Trophoblast cell (in vitro differentiated cells and primary cell): ENCODE results near the gene MPPE1.
"Not testable (repeated sequence)": the region's sequence is repeated elsewhere in the genome, so short reads cannot be mapped to it uniquely, and the experiment has no call there.

Source experiments
- DNase-seq, 2 donors: peaks; one replicate each; pipeline ENCODE4 v3.0.0-alpha.2; 2016
- H2AFZ ChIP-seq: 2 replicates; pipeline ENCODE4 v1.6.1; 2013; ENCODE audit warnings: low read length, moderate library complexity, mild to moderate bottlenecking; ENCODE audit not compliant: insufficient read depth, poor library complexity
- H2AK5ac ChIP-seq: 2 replicates; pipeline ENCODE4 v1.6.1; 2013; ENCODE audit warnings: mild to moderate bottlenecking, low read length
- H2BK120ac ChIP-seq: 2 replicates; pipeline ENCODE4 v1.6.1; 2013; ENCODE audit warnings: low read length, mild to moderate bottlenecking, moderate library complexity; ENCODE audit not compliant: insufficient read depth, poor library complexity
- H2BK12ac ChIP-seq: 2 replicates; pipeline ENCODE4 v1.6.1; 2013; ENCODE audit warnings: mild to moderate bottlenecking, low read length, moderate library complexity
- H2BK5ac ChIP-seq: 2 replicates; pipeline ENCODE4 v1.6.1; 2013; ENCODE audit warnings: low read length, low read depth, moderate library complexity, mild to moderate bottlenecking; ENCODE audit not compliant: poor library complexity
- H3K14ac ChIP-seq: 2 replicates; pipeline ENCODE4 v1.6.1; 2013; ENCODE audit warnings: mild to moderate bottlenecking, low read length
- H3K18ac ChIP-seq: 2 replicates; pipeline ENCODE4 v1.6.1; 2013; ENCODE audit warnings: mild to moderate bottlenecking, low read length
- H3K23ac ChIP-seq: 2 replicates; pipeline ENCODE4 v1.6.1; 2013; ENCODE audit warnings: low read length
- H3K27ac ChIP-seq: 2 replicates; pipeline ENCODE4 v1.5.1; 2013; ENCODE audit warnings: low read depth, mild to moderate bottlenecking, inconsistent platforms, low read length, moderate library complexity
- H3K27me3 ChIP-seq: 2 replicates; pipeline ENCODE4 v1.6.1; 2013; ENCODE audit warnings: inconsistent platforms, mild to moderate bottlenecking, low read length, moderate library complexity; ENCODE audit not compliant: insufficient read depth
- H3K36me3 ChIP-seq, 2 experiments: 1 replicate in 1 of 2; 2 replicates in 1 of 2; pipeline ENCODE4 v1.6.1; 2013; ENCODE audit warnings: low read length in 2 of 2, mild to moderate bottlenecking in 2 of 2, moderate library complexity in 1 of 2; ENCODE audit not compliant: insufficient read depth in 2 of 2, control insufficient read depth in 1 of 2
- H3K4ac ChIP-seq: 2 replicates; pipeline ENCODE4 v1.6.1; 2013; ENCODE audit warnings: low read depth, mild to moderate bottlenecking, low read length, moderate library complexity
- H3K4me1 ChIP-seq, 2 experiments: 1 replicate in 1 of 2; 2 replicates in 1 of 2; pipeline ENCODE4 v1.6.1; 2013; ENCODE audit warnings: low read length in 2 of 2, mild to moderate bottlenecking in 2 of 2, moderate library complexity in 1 of 2; ENCODE audit not compliant: insufficient read depth in 2 of 2, control insufficient read depth in 1 of 2
- H3K4me2 ChIP-seq: 2 replicates; pipeline ENCODE4 v1.6.1; 2013; ENCODE audit warnings: inconsistent platforms, mild to moderate bottlenecking, low read length, moderate library complexity
- H3K4me3 ChIP-seq: 2 replicates; pipeline ENCODE4 v1.5.1; 2013; ENCODE audit warnings: mild to moderate bottlenecking, low read depth, low read length, inconsistent platforms
- H3K79me1 ChIP-seq: one replicate; pipeline ENCODE4 v1.6.1; 2013; ENCODE audit warnings: low read length
- H3K79me2 ChIP-seq: 2 replicates; pipeline ENCODE4 v1.6.1; 2013; ENCODE audit warnings: low read length, mild to moderate bottlenecking; ENCODE audit not compliant: control insufficient read depth, insufficient read depth, poor library complexity
- H3K9ac ChIP-seq: 2 replicates; pipeline ENCODE4 v1.6.1; 2013; ENCODE audit warnings: mild to moderate bottlenecking, low read length
- H3K9me3 ChIP-seq: 2 replicates; pipeline ENCODE4 v1.6.1; 2013; ENCODE audit warnings: low read depth, mild to moderate bottlenecking, control low read depth, inconsistent platforms, low read length; ENCODE audit not compliant: insufficient read depth
- H4K12ac ChIP-seq: 2 replicates; pipeline ENCODE4 v1.6.1; 2013; ENCODE audit warnings: low read depth, mild to moderate bottlenecking, low read length, moderate library complexity
- H4K8ac ChIP-seq: 2 replicates; pipeline ENCODE4 v1.6.1; 2013; ENCODE audit warnings: low read depth, mild to moderate bottlenecking, low read length, moderate library complexity
- H4K91ac ChIP-seq: one replicate; pipeline ENCODE4 v1.6.1; 2013; ENCODE audit warnings: low read depth, mild to moderate bottlenecking, low read length, moderate library complexity
- WGBS: extraction: QIAGEN DNeasy Blood & Tissue Kit; methylation state at CpG from one replicate; pipeline ENCODE4 v1.1.7; 2013; ENCODE audit warnings: missing lambda C conversion rate; ENCODE audit not compliant: insufficient read length, insufficient coverage; ENCODE audit errors: extremely low coverage; 5-methylcytosine and 5-hydroxymethylcytosine counted together

The MPPE1 gene

GRCh38 chr18:11892438-11892837, 15.7 kb downstream of the MPPE1 start:
- H3K27ac ChIP-seq, H3K23ac ChIP-seq, H2AFZ ChIP-seq, H2BK120ac ChIP-seq, H4K91ac ChIP-seq, H3K14ac ChIP-seq, H2BK12ac ChIP-seq, H3K79me2 ChIP-seq, H3K4ac ChIP-seq, H2AK5ac ChIP-seq, H3K9me3 ChIP-seq, H3K4me1 ChIP-seq, H2BK5ac ChIP-seq, H4K8ac ChIP-seq, DNase-seq, H3K36me3 ChIP-seq, H4K12ac ChIP-seq, H3K18ac ChIP-seq, H3K4me3 ChIP-seq, H3K9ac ChIP-seq, H3K4me2 ChIP-seq, H3K27me3 ChIP-seq, H3K79me1 ChIP-seq: not testable (repeated sequence)
- WGBS, result no CpG with 5 or more reads among the region's 7 CpGs

GRCh38 chr18:11891737-11892136, 16.4 kb downstream of the MPPE1 start:
- no CpG with 5 or more reads among the region's 9 CpGs for WGBS
- no peak overlapping the region for H3K27ac ChIP-seq
- H3K9ac ChIP-seq, result no peak overlapping the region

GRCh38 chr18:11889284-11889683, 18.8 kb downstream of the MPPE1 start:
- Histone ChIP-seq H3K4me3 (no peak overlapping the region), H2BK120ac (no peak overlapping the region), H3K4me2 (no peak overlapping the region), H3K79me2 (no peaks in the 10 kb centered on the region), H2BK5ac (no peak overlapping the region), H3K4ac (no peak overlapping the region), H3K23ac (no peak overlapping the region), H2AFZ (no peak overlapping the region), H4K91ac (no peak overlapping the region), H4K8ac (no peak overlapping the region), H3K79me1 (no peaks in the 10 kb centered on the region), H3K27ac (no peak overlapping the region), H4K12ac (no peak overlapping the region), H3K36me3 (peaks cover 9 to 12% of the 10 kb centered on the region in 2 experiments), H3K4me1 (peaks cover 3 to 6% of the 10 kb centered on the region in 2 experiments), H3K9ac (no peak overlapping the region), H3K27me3 (no peaks in the 10 kb centered on the region), H3K9me3 (peaks cover 2% of the 10 kb centered on the region), H2AK5ac (no peak overlapping the region), H2BK12ac (no peak overlapping the region), H3K14ac (no peak overlapping the region), H3K18ac (no peak overlapping the region)
- WGBS, result no CpG with 5 or more reads among the region's 5 CpGs
- peak; percentile 92 to 97 for DNase-seq

More at GRCh38 chr18:11891737-11892136, 16.4 kb downstream of the MPPE1 start:
- Histone ChIP-seq H3K36me3 (peaks cover 7 to 8% of the 10 kb centered on the region in 2 experiments), H3K4ac (no peak overlapping the region), H2AFZ (no peak overlapping the region), H4K12ac (no peak overlapping the region), H2BK12ac (no peak overlapping the region), H3K4me1 (peaks cover 3 to 6% of the 10 kb centered on the region in 2 experiments), H3K79me2 (no peaks in the 10 kb centered on the region), H3K79me1 (no peaks in the 10 kb centered on the region), H2BK5ac (no peak overlapping the region), H3K9me3 (no peaks in the 10 kb centered on the region), H2AK5ac (no peak overlapping the region), H3K27me3 (no peaks in the 10 kb centered on the region), H2BK120ac (no peak overlapping the region), H3K14ac (no peak overlapping the region), H3K4me3 (no peak overlapping the region), H3K4me2 (no peak overlapping the region), H3K23ac (no peak overlapping the region), H4K8ac (no peak overlapping the region), H4K91ac (no peak overlapping the region), H3K18ac (no peak overlapping the region)
- peak; percentile 48 to 86 for DNase-seq

GRCh38 chr18:11888726-11889125, 19.4 kb downstream of the MPPE1 start:
- Histone ChIP-seq H2BK120ac (no peak overlapping the region), H3K4ac (no peak overlapping the region), H3K27me3 (no peaks in the 10 kb centered on the region), H2AFZ (no peak overlapping the region), H3K9me3 (peaks cover 2% of the 10 kb centered on the region), H4K12ac (no peak overlapping the region), H3K23ac (no peak overlapping the region), H3K79me2 (no peaks in the 10 kb centered on the region), H3K14ac (no peak overlapping the region), H2BK12ac (no peak overlapping the region), H3K4me3 (no peak overlapping the region), H3K27ac (no peak overlapping the region), H3K4me1 (peaks cover 3 to 6% of the 10 kb centered on the region in 2 experiments), H4K8ac (no peak overlapping the region), H3K4me2 (no peak overlapping the region), H3K9ac (no peak overlapping the region), H4K91ac (no peak overlapping the region), H2BK5ac (no peak overlapping the region), H3K18ac (no peak overlapping the region), H3K79me1 (no peaks in the 10 kb centered on the region), H3K36me3 (peaks cover 9 to 13% of the 10 kb centered on the region in 2 experiments), H2AK5ac (no peak overlapping the region)
- WGBS, result no CpG with 5 or more reads among the region's 2 CpGs
- DNase-seq, result peak; percentile 78 to 92
